SK-N-SH (cell line): ENCODE measurements around the gene REEP3.

Experiments
- EZH2phosphoT487 ChIP-seq: fragments of 200-600 bp; sonication (generic); IDR thresholded peaks from 2 replicates; pipeline ENCODE4 v1.6.1; 2017; ENCODE audit warnings: low read depth, mixed run types, mild to moderate bottlenecking, antibody characterized with exemption, moderate library complexity, borderline replicate concordance
- POLR2AphosphoS5 ChIP-seq: IDR thresholded peaks from 2 replicates; pipeline ENCODE4 v1.6.1; 2012; ENCODE audit warnings: low read depth, low read length

DNA sequence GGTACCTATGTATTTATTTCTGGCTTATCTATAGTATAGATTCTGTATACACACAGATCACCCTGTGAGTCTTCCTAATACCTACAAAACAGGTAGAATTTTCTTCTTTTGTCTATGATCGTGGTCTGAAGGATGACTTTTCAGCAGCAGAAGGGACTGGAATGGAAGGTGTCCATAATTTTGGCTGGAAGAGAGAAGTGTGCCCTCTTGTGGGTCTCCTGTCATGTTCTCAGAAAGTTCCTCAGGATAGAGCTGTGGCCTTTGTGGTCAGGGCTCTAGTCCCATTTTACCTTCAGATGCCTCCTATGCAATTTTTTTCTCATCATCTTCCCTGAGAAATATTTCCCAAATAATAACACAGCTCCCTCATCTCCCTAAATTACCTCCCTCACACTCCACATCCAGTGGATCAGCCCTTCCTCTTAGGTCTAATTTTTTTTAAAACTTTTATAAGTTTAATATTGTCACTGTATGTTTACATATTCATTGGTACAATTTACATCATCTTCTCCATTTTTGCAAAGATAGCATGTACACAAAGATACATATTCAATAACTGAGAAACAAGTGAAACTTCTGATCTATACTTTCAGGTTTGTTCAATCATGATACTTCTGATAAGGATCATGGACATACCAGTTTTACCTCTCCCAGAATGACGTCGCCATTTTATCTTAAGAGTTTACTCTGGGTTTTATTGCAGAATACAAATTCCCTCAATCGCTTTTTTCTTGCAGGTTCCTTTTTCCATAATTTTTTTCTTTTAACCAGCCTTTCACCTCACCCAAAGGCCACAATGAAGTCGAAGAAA is 112.7 kb downstream of the REEP3 start:
- no peak for TF ChIP-seq EZH2phosphoT487
- no peak for TF ChIP-seq POLR2AphosphoS5
